ENCODE measurements around the gene SEMA3D.

GRCh38 chr7:85220023-85220422, 33.2 kb upstream of the SEMA3D start:
- TF ChIP-seq CTCF (IDR thresholded peaks at IDR 0.05), result no peak
- no peak for TF ChIP-seq ZFX (IDR thresholded peaks at IDR 0.05; ENCODE audit: borderline replicate concordance)

Measured in 22Rv1 (cell line).